SHP77 (cell line): ENCODE data around the gene KLHL2.
A peak's percentile ranks its signal among the peaks of the same experiment; 100 is the strongest.

Experiments
- DNase-seq, 2 experiments: peaks; one replicate each; lab custom pipeline; 2025; lab: John Stamatoyannopoulos, UW

KLHL2 gene

GRCh38 chr4:165289423-165289785, 82.0 kb downstream of the KLHL2 start:
- DNase-seq = no peak

- no peak for DNase-seq
Observed at GRCh38 chr4:165293061-165293460, 85.7 kb downstream of the KLHL2 start.

DNA sequence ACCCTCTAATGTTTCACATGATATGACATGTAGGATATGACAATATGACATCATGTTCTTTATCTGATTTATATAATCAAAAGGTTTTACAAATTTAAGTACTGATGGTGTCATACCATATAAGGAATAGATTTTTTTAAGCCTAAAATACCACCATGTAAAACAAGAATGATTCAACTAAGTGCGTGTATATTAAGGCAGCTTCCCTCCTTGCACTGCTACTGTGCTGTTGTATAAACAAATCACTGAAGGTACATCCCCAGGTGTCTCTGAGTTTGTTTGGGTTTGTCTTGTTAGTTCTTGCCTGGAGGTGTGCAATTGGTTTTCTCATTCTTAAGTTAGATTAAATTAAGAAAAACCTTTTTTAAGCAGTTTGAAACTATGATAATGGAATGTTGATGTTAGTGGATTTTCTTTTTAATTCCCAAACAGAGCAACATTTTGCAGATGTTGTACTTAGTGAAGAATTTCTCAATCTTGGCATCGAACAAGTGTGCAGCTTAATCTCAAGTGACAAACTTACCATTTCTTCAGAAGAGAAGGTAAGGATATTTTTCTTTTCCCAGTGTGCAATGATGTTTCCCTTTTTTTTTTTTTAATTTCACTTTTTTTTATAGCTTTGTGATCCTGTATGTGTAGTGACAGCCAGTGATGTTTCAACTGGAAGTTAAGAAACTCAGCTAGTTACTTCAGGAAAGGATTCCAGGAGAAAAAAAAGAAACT, 86.7 kb downstream of the KLHL2 start:
- no peak for DNase-seq

DNA sequence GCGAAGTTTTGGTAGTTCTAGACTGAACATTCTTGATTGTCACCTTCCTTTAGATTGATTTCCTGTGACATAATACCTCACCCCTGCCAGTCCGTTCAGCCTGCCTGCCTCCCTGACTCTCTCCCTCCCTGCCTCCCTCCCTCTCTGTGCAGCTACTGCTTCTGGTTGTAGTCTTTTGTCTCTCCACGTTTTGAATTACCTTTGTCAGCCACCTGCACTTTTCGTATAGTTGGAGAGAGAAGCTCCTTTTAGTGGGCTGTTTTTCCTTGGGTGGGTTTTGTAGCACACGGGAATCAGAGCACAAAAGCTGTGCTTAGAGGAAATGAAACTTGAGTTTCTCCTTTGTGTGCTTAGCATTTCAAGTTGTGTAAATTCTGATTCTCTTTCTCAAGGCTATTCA, 87.5 kb downstream of the KLHL2 start:
- no peak for DNase-seq

DNA sequence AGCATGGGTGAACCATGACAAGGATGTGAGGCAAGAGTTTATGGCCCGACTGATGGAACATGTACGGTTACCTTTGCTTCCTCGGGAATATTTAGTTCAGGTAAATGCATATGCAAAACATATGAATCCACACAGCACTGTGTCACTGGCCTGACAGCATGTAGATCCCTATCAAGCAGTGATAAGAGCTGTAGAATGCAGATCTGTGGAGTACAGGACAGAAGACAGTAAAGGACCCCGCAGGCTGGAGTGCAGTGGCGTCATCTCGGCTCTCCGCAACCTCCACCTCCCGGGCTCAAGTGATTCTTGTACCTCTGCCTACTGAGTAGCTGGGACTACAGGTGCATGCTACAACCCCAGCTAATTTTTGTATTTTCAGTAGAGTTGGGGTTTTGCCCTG, 90.3 kb downstream of the KLHL2 start:
- no peak for DNase-seq

- DNase-seq = no peak
Observed at GRCh38 chr4:165299399-165300060, 92.2 kb downstream of the KLHL2 start.

GRCh38 chr4:165301833-165302232, 94.5 kb downstream of the KLHL2 start:
- no peak for DNase-seq

DNA sequence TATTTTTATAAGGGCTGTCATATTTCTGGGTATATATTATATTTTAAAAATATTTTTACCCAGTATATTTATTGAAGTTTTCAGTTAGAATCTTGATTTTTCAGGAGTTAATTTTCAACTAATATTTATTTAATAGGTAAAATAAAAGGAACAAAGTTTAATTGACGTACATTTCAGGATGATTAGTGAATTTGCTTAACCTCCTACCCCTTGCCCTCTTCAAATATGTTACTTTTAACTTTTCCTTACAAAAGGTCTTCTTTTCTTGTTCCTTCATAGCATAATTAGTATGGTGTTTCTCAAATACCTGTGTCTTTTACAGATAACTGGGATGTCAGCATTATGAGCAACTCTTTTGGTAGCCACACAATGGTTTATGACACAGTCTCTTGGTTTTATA, 95.3 kb downstream of the KLHL2 start:
- no peak for DNase-seq

GRCh38 chr4:165308166-165308565, 100.8 kb downstream of the KLHL2 start:
- no peak for DNase-seq

GRCh38 chr4:165308606-165309005, 101.2 kb downstream of the KLHL2 start:
- DNase-seq = no peak

DNA sequence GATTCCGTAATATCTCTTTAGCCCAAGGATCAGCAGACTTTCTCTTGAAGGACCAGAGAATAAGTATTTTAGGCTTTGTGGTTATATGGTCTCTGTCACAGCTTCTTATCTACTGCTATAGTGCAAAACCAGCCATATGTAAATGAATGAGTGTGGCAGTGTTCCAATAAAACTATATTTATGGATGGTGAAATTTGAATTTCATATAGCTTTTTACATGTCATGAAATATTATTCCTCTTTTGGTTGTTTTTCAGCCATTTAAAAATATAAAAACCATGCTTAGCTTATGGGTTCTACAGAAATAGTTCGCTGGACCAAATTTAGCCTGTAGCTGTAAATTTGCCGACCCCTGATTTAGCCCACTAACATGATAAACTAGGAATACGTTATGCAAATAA, 102.1 kb downstream of the KLHL2 start:
- no peak for DNase-seq

- DNase-seq = no peak
Observed at GRCh38 chr4:165312506-165312905, 105.1 kb downstream of the KLHL2 start.

DNA sequence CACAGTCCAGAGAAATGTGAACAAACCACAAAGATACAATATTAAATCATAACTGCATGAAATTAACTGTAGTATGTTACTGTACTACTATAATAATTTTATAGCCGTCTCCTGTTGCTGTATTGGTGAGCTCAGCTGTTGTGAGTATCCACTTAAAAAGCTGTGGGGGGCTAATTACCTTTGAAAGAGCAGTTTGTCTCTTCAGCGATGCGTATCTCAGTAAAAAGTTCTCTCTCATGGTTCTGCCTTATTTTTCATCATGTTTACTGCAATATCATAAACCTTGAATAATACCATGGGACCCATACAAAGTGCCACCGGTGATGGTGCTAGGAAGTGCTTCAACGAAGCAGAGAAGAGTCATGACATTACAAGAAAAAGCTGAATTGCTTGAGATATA, 111.7 kb downstream of the KLHL2 start:
- DNase-seq = no peak

DNA sequence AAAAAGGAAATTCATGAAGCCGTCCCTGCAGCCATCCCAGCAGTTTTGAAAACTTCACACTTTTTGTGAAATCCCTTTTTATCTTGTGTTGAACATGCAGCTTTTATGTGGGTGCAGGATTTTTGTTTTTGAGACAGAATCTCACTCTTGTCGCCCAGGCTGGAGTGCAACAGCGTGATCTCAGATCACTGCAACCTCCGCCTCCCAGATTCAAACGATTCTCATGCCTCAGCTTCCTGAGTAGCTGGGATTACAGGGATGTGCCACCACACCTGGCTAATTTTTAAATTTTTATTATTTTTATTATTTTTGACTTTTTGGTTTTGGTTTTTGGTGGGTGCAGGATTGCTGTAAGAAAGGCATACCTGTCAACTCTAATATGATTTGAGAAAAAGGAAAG, 112.1 kb downstream of the KLHL2 start:
- DNase-seq = no peak

DNA sequence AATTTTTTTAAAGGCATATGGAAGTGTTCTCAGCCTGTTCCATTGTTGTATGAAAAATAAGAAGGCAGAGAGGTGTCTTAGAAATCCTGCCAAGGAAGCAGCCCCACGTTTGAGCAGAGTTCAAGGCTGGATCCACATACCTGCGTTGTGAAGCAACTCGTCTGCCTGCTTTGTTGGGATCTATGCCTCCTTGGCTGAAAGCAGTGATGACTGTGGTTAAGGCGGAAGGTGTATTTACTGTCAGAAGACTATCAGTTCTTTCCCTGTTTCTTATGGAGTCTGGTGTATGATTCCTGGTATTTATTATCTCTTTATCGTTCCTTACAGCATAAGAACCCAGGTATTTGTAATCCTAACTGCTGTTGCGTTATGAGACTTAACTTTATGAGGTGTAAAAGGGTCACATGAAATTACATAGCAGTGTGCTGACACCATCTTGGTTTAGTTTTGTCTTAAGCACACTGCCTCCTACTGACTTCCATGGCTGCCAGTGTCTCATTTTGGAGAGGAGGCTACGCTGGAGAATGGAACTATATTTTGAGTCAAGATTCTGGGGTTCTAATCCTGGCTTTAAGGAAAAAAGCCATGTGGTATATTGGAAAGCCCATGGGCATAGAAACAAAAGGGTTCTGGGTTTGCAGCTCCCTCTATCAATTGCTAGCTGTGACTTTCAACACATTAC, 117.0 kb downstream of the KLHL2 start:
- DNase-seq = no peak

DNA sequence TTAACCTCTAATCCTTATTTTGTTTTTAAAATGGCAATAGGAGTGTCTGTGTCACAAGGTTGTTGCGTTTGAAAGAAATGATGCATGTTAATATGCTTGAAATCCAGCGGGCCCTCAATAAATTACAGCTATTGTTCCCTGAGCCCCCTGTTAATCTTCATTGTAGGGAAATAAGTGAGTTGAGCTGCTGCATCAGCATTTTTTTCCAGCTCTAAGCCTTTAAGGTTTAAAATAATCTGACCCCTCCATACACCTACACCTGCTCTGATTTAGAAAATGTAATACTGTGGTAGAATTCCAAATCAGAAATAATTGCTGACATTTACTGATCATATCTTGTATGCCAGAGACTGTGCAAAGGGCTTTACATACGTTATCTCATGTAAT, 117.5 kb downstream of the KLHL2 start:
- no peak for DNase-seq

GRCh38 chr4:165325732-165326512, 118.6 kb downstream of the KLHL2 start:
- DNase-seq = peak in 1 of 2 experiments; percentile 3

DNA sequence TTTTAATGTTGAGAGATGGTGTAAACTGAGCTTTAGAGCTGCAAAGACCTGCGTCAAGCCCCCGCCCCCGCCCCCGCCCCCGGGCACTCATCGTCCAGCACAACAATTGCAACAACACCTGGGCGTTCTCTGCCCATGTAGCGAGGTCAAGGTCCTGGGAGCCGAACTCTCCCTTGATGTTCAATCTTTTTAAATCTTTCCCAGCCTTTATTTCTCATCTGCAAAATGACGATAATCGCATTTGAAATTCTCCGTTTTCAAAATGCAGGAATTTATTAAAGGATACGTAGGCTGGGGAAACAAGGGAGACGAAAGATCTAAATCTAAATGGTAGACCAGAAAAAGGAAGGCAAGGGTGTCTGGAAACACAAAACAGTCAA, 119.5 kb downstream of the KLHL2 start:
- DNase-seq = peak; percentile 42 to 44

DNA sequence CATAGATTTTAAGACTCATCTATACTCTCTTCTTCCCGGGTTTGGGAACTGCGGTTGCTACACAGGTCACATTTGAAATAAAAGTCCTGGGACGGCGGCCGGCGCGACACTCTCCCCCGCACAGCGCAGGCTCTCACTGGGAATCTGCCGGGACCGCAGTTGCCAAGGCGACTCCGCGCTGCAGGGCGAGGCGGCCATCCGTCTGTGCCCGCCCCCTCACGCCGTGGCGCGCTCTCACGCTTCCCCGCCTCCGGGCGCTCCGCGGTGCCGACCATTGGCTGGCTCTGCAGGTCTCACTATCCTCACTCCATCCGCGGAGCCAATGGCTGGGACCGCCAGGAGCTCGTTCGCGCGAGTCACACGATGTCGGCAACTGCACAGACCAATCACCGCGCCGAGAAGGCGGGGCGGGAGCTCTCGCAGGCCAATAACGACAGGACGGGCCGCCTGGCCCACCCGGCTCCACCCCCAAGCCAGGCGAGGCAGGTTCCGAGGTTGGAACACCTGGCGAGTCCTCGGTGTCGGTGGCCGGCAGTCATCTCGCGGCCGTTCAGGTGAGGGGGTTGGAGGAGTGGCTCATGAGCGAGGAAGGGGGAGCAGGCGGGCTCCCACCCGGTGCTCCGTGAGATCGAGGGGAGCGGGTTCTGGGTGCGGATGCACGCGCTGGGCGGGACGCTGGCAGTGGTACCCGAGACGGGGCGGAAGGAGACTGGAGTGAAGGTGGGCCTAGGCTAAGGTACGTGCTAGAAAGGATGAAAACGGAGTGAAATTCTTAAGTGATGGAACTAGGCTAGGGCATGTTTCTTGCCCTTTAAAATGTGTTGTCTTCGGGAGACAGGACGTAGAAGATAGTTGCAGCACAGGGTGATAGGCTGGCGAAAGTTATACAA, 120.1 kb downstream of the KLHL2 start, which contains the start of gene MSMO1:
Gene MSMO1, plus strand, starts transcription at position 459 of the 890 bp plus-strand sequence. CDS start 5,702 bp downstream, outside the sequence.
- DNase-seq = peak; percentile 98 to 99

DNA sequence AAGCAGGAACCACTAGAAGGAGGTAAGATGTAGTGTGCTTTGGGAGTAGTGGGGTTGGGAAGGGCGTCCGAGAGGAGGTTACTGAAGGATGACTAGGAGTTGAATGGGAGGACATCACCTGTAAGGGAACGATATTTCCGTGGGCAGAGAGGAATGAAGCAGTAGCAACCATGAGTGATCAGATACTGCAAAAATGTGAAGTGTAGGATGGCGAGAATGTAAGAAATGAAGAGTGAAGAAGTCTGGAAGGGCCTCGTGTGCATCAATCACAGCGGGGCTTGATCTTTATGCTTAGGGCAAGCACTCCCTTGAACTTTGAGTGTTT, 120.7 kb downstream of the KLHL2 start:
- DNase-seq = no peak

DNA sequence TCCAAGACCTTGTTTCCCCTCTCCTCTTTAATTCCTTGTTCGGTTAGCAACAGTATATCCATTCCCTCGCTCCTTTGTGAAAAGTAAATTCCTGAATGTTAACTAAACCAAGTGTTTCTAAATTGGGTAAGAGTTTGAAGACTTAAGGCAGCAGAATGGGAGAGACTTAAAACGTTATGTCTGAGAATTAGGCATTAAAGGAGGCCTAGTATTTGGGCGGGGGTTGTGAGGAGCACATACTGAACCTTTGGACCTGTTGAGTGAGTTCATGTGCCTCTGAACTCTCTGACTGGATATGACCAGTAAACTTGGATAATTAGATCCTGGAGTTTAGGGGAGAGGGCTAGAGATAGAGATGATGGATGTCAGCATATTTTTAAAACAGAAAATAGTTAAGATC, 121.3 kb downstream of the KLHL2 start:
- DNase-seq = no peak

DNA sequence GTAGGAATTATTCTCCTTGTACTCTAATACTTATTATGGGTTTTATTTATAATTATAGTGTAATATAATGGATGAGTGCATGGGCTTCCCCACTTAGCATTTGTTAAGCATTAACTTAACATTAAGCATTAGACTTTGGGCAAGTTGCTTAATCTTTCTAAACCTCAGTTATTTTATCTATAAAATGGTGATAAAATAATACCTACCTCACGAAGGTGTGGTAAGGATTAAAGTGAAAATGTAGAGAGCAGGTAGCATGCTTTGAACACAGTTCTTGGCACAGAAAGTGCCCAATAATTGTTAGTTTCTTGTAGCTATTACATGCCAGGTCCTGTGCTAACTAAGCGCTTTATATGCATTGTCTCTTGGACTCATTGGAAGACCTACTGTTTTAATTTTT, 122.7 kb downstream of the KLHL2 start:
- no peak for DNase-seq
